GM19099 (cell line): ENCODE data around the gene OR2V2.

Source experiments
- POLR2A ChIP-seq: IDR thresholded peaks from 3 replicates; pipeline ENCODE4 v1.6.1; 2011; ENCODE audit warnings: low read depth; ENCODE audit not compliant: insufficient read length; ENCODE audit errors: extremely low read depth

The OR2V2 gene

DNA sequence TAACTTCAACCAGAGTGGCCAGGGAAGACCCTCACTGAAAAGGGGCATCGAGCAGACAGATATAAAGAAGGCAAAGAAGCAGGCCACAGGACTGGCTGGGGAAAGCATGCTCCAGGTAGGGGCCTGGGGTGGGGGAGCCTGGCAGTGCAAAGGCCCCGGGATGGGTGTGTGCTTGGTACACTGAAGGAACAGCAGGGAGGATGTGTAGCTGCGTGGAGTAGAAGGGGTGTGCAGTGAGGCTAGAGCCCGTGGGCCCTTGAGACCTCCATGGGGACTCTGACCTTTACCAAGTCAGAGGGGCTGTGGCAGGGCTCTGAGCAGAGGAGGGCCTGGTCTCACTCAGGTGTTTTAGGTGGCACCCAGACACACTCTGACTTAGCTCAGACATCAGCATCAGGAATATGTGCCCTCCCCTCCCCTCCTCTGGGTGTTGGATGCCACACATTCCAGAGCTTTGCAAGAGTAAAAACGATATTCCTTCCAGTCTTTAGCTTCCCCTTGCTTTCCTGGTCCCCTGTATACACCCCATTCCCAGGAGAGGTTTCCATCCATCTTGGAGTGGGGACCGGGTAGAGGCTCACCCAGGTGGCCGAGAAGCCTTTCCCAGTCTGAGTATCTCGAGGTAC is 50.1 kb downstream of the OR2V2 start:
- no peak for TF ChIP-seq POLR2A

- TF ChIP-seq POLR2A = no peak
Observed at GRCh38 chr5:181198106-181198685, 50.8 kb downstream of the OR2V2 start.

DNA sequence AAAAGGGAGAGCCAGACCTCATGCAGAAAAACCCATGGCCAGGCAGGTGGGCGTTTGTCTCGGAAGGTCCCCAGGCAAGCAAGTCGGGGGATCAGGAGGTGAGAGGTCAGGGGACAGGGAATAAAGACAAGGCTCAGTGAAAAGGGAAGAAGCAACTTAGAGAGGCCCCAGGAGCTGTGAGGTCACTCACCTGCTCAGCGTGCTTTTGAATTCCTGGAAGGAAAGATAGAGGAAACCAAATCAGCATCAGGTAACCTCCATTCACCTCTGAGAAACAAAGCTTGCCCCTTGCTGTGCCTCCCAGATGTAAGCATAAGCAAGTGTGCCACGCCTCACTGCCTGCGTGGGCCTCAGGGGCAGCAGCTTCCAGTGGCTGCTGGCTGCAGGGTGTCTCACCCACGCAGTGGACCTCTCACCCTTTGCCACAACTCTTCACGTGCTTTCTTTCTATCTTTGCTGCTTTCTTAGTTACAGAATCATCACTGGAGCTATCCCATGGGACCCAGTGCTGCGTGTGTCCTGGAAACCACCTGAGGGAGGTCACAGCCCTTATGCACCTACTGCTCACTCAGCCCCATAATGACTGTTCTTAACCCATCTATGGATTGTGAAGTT is 51.6 kb downstream of the OR2V2 start:
- TF ChIP-seq POLR2A = no peak

- no peak for TF ChIP-seq POLR2A
Observed at GRCh38 chr5:181199881-181200638, 52.7 kb downstream of the OR2V2 start.

- TF ChIP-seq POLR2A = no peak
Observed at GRCh38 chr5:181200816-181201215, 53.4 kb downstream of the OR2V2 start.

GRCh38 chr5:181203093-181203711 is 55.8 kb downstream of the OR2V2 start:
- no peak for TF ChIP-seq POLR2A

- TF ChIP-seq POLR2A = no peak
Observed at GRCh38 chr5:181203777-181204112, 56.4 kb downstream of the OR2V2 start.

DNA sequence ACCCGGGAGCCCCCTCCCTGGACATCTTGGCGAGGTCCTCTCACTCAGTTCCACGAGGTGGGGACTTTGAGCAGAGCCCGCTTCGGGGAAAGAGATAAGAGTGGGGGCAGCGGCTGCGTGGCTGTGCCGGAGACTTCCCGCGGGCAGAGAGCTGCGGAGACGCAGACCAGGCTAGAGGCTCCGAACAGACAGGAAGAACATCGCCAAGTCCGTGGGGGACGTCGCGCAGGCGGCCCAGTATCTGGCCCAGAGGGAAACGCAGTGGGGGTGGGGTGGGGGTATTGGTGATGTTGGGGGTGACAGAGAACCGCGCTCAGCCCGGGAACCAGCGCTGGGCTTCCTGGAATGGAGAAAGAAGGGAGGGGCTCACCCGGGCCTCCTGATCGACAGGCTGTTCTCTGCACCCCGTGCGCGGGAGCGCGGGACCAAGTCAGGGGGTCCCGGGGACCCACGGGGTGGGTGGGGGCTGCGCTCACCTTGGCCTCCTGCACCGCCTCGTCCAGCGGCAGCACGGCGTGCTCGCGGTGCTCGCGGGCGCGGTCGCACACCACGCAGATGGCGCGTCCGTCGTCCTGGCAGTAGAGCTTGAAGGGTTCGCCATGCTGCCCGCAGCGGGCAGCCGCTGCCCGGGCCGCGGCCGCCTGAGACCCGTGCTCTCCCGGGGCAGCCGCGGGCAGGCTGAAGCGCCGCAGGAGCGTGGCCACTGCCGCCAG is 56.9 kb downstream of the OR2V2 start:
- no peak for TF ChIP-seq POLR2A

GRCh38 chr5:181204826-181205760 is 57.7 kb downstream of the OR2V2 start, which contains the start of gene TRIM7:
TSS of gene TRIM7 (minus strand) at chr5:181205196. CDS start at chr5:181205110, 86 bp downstream.
- no peak for TF ChIP-seq POLR2A

DNA sequence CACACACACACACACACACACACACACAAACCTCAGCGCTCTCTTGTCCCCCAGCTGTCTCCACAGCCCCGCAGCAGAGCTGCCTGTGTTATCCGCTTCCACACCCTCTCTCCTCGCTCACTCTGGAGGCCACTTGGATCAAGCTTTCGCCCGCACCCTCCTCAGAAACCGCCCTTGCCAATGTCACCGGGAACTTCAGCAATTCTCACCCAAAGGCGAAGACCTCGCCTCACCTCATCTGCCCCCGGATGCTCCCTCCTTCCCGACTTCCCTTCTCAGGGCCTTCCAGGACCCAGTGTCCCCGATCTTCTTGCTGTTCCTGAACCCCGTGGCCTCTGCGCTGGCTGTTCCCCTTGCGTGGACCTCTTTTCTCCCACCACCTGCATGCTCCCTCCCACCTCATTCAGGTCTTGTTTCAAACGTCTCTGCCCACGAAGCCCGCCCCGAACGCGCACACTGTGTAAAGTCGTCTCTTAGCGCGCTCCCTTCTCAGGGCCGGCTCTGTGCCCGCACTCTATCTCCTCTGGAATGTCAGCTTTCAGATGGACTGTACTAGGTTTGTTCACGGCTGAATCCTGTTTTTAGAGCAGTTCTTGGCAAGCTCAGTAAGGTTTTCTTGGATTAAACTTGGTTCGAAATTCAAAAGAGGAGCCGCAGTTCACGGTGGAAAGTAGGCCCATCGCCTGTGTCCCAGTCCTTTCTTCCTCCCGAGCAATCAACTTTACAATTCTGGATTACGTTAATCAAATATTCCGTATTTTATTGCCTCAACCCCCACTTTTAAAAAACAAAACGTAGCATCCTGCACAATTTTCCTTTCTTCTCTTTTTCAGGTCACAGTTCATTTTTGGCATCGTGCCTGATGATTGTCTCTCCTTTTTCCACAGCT is 58.6 kb downstream of the OR2V2 start:
- no peak for TF ChIP-seq POLR2A

DNA sequence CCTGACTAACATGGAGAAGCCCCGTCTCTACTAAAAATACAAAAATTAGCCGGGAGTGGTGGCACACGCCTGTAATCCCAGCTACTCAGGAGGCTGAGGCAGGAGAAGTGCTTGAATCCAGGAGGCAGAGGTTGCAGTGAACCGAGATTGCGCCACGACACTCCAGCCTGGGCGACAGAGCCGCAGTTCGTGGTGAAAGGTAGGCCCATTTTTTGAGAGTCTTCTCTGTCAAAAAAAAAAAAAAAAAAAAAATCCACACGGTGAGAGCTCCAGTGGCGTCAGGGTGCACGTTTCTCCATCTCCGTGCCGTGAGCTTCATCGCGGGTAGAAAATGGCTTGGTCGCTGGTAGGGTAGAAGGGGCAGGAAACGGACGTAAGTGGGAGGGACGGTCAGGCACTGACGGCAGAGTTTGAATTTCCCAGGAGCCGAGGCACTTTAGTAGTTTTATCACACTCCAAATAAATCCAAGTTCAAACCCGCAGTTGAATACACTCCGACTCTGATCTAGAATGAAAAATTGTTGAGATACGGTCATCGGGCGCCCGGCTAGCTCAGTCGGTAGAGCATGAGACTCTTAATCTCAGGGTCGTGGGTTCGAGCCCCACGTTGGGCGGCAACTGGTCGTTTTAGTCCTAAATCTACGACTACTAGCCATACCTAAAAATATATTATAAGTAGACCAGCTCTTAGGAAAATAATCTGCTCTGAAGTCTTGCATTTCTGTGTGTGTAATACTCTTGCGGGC is 60.0 kb downstream of the OR2V2 start:
- TF ChIP-seq POLR2A = no peak

GRCh38 chr5:181207960-181208253 is 60.5 kb downstream of the OR2V2 start:
- TF ChIP-seq POLR2A = no peak
